HG02588 (cell line): Measurements from ENCODE around the gene IDI1.

Experiments used
- ATAC-seq: cut with Tn5 transposase; IDR thresholded peaks from one replicate; pipeline ENCODE4 v1.9.1; 2021; ENCODE audit warnings: mild to moderate bottlenecking, moderate library complexity; ENCODE audit not compliant: unreplicated experiment

IDI1 gene

DNA sequence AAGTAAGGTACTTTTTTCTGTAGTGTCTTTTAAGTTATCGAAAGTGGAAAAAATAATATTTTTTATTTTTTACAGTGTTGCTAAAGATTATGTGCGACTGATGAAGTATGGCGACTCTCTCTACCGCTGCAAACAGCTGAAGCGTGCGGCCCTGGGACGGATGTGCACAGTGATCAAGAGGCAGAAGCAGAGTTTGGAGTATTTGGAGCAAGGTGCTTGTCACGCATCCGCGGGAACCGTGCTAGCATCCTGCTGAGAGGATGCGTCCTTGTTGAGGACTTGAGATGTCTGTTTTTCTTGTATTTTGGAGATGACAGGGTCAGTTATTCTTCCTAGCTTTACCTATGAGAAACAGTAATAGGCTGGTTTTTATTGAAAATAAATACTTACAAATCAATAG lies 52.9 kb downstream of the IDI1 start:
- no peak for ATAC-seq

DNA sequence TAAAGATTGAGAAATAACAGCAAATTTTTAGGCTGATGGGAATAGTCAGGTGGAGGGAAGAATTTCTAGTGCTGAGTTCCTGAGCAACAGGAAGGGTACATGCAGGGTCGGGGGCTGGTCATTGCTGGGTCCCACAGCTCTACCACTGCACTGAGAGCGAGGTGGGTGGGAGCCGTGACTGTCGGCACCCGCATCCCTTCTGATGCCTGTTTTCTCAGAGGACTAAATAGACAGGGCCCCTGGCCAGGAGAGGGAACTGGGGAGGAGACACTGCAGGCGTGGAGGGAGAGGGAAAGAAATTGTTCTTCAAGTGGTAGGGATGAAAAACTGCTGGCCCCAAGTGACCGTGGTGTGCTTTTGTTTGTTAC lies 53.4 kb downstream of the IDI1 start:
- no peak for ATAC-seq

DNA sequence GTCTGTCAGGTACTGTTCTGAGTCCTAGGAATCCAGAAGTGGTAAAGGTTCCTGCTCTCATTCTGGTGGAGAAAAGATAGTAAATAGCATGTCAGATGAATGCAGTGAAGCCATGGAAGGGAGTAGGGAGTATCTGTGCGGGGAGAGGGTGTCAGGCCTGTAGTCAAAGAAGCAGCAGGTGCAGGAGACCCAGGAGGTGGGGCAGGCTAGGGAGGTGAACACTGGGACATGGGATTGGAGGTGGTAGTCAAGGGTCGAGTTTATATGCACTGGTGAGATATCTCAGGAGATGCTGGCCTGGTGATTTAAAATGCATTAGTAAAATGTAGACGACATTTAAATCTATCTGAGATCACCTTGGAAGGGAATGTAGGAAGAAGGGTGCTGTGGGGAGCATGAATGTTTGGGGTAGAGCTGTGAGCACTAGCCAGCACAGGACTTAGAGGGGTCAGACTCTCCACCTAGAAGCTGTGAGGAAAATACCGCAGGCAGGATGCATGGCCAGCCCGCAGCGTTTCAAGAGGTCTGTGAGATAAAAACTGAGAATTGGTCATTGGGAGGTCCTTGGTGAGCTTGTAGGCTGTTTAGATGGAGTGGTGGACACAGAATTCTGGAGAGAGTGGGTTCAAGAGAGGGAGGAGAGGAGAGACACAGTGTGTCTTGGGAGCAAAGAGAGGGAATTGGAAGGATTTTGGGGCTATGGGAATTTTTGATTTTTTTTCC lies 53.9 kb downstream of the IDI1 start:
- no peak for ATAC-seq

- peak; percentile 5 for ATAC-seq
Observed at GRCh38 chr10:992871-993270, 56.0 kb downstream of the IDI1 start.

- peak; percentile 34 for ATAC-seq
Observed at GRCh38 chr10:992467-992866, 56.5 kb downstream of the IDI1 start.

GRCh38 chr10:990808-991207 lies 58.1 kb downstream of the IDI1 start:
- no peak for ATAC-seq
